ENCODE measurements around the gene P2RX7.
A peak's percentile ranks its signal among the peaks of the same experiment; 100 is the strongest.

The P2RX7 gene

DNA sequence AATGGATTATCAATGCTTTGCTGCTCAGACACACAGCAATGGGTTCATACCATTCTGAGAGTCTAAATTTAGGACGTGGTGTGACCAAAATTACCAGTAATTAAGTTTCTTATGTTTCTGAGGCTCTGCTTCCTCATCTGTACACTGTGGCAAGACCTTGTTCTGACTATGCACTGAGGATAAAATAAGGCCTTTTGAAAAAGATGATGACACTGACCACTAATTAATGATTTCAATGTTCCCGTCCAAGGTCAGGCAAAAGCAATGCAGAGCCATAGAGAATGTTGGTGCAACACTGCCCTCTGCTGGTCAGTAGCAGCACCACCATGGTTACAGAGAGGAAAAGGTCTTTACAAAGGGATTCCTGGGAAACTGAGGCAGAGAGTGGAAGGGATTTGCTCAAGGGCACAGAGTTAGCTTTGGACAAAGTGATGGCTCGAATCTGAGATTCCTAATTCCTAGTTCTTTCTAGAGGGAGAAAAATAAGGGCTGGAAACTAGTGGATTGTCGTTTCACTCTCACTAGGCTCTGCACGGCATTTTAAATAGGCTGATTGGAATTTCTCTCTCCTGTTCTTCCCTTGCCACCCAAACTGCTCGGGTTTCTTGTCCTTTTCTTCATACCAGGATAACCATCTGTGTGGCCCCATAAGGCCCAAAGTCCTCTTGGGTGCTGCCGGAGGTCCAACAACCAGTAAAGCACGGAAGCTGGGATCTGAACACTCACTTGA, 22.3 kb upstream of the P2RX7 start:
- peak in 2 of 3 donors; percentile 48 to 61 for DNase-seq (ENCODE audit: low read depth in 2 of 3, low spot score in 1 of 3)

DNA sequence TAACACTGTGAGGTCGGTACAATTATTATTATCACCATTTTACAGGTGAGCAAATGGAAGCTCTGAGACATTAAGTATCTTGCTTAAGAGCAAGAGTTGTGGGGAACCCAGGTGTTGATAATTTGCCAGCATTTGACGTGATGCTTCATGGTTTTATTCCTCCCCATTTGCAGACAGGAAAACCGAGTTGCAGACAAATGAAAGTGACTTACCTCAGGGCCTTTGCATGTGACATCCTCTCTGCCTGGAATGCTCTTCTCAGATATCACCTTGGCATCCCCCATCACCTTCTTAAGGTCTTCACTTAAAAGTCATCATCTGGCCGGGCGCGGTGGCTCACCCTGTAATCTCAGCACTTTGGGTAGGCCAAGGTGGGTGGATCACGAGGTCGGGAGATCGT, 21.0 kb upstream of the P2RX7 start:
- no peak for DNase-seq (ENCODE audit: low read depth in 2 of 3, low spot score in 1 of 3)

DNA sequence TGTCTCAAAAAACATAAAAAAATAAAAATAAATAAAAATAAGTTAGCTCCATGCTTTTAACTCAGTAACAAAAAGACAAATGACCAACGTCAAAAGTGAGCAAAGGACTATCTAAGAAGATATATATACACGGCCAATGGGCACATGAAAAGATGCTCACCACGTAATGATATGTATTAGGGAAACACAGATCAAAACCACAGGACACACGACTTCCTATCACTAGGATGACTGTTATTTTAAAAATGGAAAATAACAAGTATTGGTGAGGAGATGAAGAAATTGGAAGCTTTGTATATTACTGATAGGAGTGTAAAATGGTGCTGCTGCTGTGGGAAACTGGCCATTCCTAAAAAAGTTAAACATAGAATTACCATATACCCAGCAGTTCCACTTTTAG, 20.2 kb upstream of the P2RX7 start:
- DNase-seq (ENCODE audit: low read depth in 2 of 3, low spot score in 1 of 3), result no peak

DNA sequence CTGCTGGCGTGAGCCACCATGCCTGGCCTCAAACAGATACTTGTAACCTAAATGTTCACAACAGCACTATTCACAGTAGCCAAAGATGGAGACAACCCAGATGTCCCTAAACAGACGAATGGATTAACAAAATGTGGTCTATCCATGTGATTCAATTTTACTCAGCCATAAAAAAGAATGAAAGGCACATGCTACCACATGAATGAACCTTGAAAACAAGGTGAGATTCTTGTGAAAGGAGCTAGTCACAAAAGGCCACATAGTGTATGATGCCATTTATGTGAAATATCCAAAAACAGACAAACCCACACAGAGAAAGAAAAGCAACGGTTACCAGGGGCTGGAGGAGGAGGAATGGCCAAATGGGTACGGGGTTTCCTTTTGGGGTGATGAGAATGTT, 19.6 kb upstream of the P2RX7 start:
- DNase-seq (ENCODE audit: low read depth in 2 of 3, low spot score in 1 of 3), result no peak

DNA sequence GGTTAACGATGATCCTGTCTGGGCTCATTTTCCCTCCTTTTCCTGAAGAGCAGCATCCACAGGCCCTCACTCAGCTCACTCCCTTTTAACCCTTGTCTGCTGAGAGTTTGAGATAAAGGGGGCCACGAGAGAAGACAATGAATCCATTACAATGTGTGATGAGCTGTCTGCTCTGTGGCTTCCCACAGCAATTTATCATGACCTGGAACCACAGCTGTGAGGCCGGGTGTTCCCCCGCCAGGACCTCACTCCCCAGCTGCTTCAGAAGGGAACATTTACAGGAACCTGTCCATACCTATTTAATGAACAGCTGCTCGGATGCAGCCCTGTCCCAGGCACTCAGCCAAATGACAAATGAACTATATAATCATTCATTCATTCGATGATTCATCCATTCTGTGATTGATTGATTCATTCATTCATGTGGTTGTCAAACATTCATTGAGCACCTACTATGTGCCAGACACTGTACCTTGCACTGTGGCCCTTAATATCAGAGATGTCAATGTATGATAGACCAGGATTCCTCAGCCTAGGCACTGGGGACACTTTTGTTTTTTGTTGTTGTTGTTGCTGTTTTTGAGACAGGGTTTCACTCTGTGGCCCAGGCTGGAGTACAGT, 18.5 kb upstream of the P2RX7 start:
- DNase-seq (ENCODE audit: low read depth in 2 of 3, low spot score in 1 of 3), result no peak

GRCh38 chr12:121114806-121115205, 17.9 kb upstream of the P2RX7 start:
- no peak for DNase-seq (ENCODE audit: low read depth in 2 of 3, low spot score in 1 of 3)

DNA sequence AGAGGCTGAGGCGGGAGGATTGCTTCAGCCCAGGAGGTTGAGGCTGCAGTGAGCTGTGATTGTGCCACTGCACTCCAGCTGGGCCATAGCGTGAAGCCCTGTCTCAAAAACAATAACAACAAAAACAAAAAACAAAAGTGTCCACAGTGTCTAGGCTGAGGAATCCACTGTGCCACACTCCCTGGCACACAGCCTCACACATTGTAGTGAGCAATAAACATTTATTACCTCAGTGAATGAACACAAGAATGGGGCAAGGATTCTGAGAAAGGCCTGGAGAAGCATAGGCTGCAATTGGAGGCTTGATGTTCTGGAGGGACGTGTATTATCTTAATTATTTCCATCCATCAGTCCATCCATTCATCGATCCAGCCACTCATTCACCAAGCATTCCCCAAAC, 17.1 kb upstream of the P2RX7 start:
- no peak for DNase-seq (ENCODE audit: low read depth in 2 of 3, low spot score in 1 of 3)

GRCh38 chr12:121116318-121117225, 16.1 kb upstream of the P2RX7 start:
- no peak for DNase-seq (ENCODE audit: low read depth in 2 of 3, low spot score in 1 of 3)

DNA sequence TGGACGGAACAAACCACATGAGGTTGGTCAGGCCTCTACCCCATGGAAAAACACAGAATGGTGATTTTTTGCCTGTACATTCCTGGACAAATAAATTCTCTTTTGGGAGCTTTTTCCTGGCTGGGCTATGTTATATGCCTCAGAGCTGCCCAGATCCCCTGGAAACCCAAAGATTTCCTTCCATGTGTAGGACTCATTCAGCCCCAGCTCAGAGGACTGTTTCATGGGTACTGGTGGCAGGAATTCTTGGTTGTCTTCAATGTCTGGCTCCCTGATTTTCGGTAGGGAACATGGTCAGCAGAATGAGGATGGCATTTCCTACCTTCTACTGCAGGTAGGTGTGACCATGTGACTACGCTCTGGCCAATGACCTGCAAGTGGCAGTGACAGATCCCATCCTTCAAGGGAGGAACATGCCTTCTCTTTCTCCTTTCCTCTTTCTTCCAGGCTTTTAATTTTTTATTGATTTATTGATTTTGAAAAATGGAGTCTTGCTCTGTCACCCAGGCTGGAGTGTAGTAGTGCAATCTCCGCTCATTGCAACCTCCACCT, 15.4 kb upstream of the P2RX7 start:
- DNase-seq (ENCODE audit: low read depth in 2 of 3, low spot score in 1 of 3), result no peak

GRCh38 chr12:121120323-121120722, 12.4 kb upstream of the P2RX7 start:
- DNase-seq (ENCODE audit: low read depth in 2 of 3, low spot score in 1 of 3), result no peak

- DNase-seq (ENCODE audit: low read depth in 2 of 3, low spot score in 1 of 3), result no peak
Observed at GRCh38 chr12:121120989-121121755, 11.5 kb upstream of the P2RX7 start.

DNA sequence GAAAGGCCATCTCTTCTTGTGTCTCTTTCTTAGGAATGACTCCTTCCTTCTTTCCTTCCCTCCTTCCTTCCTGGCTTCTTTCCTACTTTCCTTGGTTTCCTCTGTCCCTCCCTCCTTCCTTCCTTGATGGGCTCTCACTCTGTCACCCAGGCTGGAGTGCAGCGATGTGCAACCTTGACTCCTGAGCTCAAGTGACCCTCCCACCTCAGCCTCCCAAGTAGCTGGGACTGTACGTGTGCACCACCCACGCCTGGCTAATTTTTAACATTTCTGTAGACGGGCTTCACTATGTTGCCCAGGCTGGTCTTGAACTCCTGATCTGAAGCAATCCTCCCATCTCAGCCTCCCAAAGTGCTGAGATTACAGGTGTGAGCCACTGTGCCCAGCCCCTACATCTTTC, 10.9 kb upstream of the P2RX7 start:
- DNase-seq (ENCODE audit: low read depth in 2 of 3, low spot score in 1 of 3), result no peak

DNA sequence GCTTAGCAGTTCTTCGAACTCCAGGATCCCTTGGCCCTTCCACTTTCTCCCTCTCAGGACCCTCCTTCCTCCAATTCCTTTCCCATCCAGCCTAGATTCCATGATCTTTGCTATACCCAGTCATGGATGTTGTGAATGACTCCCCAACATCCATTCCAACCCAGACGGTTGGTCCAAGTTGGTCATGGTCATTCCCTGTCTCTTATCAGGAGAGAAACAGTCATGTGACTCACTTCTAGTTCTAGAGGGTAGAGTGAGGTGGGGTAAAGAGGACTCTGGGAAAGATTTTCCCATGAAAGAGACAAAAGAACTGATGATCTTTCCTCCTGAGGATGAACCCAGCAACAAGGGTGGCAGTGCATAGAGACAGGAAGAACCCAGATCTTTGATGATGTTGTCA, 9.2 kb upstream of the P2RX7 start:
- no peak for DNase-seq (ENCODE audit: low read depth in 2 of 3, low spot score in 1 of 3)

GRCh38 chr12:121124402-121125109, 8.1 kb upstream of the P2RX7 start:
- DNase-seq (ENCODE audit: low read depth in 2 of 3, low spot score in 1 of 3), result no peak

- DNase-seq (ENCODE audit: low read depth in 2 of 3, low spot score in 1 of 3), result no peak
Observed at GRCh38 chr12:121127501-121127900, 5.2 kb upstream of the P2RX7 start.

DNA sequence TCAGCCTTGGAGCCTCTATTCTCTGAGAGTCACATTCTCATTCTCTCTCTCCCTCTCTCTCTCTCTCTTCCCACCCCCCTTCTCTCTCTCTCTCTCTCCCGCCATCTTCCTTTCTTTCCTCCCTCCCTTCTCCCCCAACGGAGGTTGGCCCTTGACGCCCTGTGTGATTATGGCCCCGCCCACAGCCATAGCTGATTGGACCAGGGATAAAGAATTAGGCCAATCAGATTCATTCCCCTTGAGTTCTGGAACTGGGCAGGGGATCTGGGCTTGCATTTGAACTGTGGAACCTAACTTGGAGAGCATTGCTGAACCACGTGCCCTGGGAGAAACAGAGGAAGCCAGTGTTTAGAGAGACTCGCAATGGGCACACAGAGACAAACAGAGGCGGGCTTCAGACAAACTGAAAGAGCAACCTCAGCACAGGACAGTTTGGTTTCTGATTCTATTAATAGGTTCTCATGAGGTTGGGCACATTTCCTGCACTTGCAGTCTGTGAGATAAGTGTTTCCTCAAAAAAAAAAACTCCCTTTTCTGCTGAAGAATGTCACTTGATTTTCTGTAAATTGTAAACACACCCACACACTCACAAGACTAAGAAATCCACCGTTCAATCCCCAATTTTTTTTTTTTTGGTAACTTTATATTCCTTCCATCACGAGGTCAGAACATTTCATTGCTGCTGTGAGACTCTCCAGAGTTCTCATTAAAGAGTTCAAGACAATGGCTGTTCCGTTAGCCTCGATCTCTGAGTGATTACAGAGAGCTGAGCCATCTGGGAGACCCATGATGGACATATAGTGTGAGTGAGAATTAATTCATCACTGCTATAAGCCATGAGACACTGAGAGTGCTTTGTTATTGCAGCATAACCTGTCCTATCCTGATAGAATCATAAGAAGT, 3.5 kb upstream of the P2RX7 start:
- DNase-seq (ENCODE audit: low read depth in 2 of 3, low spot score in 1 of 3), result peak; percentile 75 to 82 (median 79)

GRCh38 chr12:121129811-121130147, 2.9 kb upstream of the P2RX7 start:
- DNase-seq (ENCODE audit: low read depth in 2 of 3, low spot score in 1 of 3), result no peak

- DNase-seq (ENCODE audit: low read depth in 2 of 3, low spot score in 1 of 3), result no peak
Observed at GRCh38 chr12:121130866-121131373, 1.8 kb upstream of the P2RX7 start.

GRCh38 chr12:121131941-121132341, 735 bp upstream of the P2RX7 start:
- no peak for DNase-seq (ENCODE audit: low read depth in 2 of 3, low spot score in 1 of 3)

All from stimulated activated CD4-positive, alpha-beta T cell treated with anti-CD3 and anti-CD28 coated beads, Interleukin-12 subunit alpha, Interleukin-12 subunit beta, amount 100 ng/mL, for 48 hours (primary cell).